ENCODE data around the gene TBC1D10B.
"Not testable (repeated sequence)": the region's sequence is repeated elsewhere in the genome, so short reads cannot be mapped to it uniquely, and the experiment has no call there.

TBC1D10B gene

DNA sequence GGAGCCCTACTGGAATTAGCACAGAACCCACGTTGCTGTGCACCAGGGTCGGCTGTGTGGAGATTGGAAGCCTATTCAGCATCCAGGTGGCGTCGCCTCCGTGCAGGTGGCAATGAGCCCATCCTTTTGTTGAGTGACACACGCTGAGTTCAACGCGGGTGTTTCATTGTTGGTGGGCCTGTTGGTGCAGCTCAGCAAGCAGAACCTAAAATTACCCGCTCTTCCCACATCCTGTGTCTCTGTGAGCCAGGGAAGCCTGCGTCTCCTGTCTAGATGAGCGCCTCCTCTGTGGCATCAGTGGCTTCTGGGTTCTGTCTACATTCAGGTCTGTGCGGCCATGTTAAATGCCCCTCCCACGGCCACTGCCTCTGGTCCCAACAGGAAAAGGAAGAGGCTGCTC, 29.7 kb downstream of the TBC1D10B start:
- no peak for TF ChIP-seq JUND (IDR thresholded peaks at IDR 0.05; ENCODE audit: low read depth)
- no peak for DNase-seq (ENCODE audit: low read depth in 1 of 2, low spot score in 1 of 2)
- in situ Hi-C loops (cut with HindIII; ENCODE audit: low pct_unique_long_range_greater_than_20kb, low sequenced_read_pairs): no loop called here

DNA sequence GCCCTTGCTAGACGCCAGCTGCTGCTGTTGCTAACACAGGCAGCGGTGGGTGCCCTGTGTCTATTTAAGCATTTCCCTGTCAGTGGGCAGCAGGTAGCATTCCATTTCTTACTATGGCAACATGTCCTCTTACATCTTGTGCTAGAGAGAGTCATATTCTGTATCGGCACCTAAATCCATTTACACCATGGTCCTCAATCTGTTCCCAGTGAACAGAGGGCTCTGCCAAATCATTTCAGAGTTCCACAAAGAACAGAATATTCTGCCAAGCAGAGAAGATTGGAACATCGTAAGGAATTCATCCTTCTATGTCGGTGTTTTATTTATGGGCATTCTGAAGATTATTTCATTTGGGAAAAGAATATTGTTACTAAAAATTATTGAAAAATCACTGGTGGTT, 31.6 kb downstream of the TBC1D10B start:
- DNase-seq (ENCODE audit: low read depth in 1 of 2, low spot score in 1 of 2); in situ Hi-C loops (cut with HindIII; ENCODE audit: low pct_unique_long_range_greater_than_20kb, low sequenced_read_pairs): not testable (repeated sequence)

DNA sequence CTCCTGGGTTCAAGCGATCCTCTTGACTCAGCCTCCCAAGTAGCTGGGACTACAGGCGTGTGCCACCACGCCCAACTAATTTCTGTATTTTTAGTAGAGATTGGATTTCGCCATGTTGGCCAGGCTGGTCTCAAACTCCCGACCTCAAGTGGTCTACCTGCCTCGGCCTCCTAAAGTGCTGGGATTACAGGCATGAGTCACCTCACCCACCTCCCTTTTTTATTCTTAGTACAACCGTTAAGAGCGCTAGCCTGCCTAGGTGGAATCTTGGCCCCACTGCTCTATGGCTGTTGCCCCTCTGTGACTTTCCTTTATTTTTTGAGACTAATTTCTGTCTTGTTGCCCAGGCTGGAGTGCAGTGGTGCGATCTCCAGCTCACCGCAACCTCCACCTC, 32.3 kb downstream of the TBC1D10B start:
- DNase-seq (ENCODE audit: low read depth in 1 of 2, low spot score in 1 of 2); in situ Hi-C loops (cut with HindIII; ENCODE audit: low pct_unique_long_range_greater_than_20kb, low sequenced_read_pairs): not testable (repeated sequence)

DNA sequence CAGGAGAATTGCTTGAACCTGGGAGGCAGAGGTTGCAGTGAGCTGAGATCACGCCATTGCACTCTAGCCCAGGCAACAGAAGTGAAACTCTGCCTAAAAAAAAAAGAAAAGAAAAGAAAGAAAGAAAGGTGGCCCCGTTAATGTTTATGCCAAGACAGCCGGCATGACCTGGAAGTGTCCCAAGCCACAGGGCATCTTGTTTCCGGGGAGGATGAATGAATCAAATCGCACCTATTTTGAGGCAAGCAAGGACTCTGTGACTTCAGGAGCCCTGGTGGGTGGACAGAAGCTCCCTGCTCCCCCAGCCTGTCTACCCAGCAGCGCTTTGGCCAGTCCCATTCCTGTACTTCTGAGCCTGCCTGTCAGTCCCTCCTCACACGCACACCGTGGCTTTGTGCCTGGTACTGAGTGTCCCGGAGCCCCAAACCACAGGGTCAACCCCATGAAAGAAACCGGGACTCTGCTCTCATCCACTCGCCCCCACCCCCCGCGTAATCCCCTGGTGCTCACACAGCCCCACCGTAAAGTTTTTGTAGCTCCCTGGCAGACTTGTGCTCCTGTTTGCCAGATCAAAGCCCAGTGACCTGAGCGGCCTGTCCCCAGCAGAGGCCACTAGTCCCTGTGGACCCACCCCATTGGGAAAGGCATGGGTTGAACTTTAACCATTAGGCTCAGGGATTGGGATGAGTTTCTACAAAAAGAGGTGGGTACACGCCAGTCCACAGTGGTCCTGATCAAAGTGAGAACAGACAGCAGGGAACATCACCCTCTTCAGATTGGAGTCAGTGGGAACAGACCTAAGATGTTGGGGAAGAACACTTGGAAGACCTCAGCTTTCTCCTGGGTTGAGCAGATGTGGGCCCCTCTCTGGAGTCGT, 34.5 kb downstream of the TBC1D10B start:
- in situ Hi-C loops (cut with HindIII; ENCODE audit: low pct_unique_long_range_greater_than_20kb, low sequenced_read_pairs): no loop called here
- TF ChIP-seq JUND (IDR thresholded peaks at IDR 0.05; ENCODE audit: low read depth): no peak
- peak in 1 of 2 experiments; percentile 42 for DNase-seq (ENCODE audit: low read depth in 1 of 2, low spot score in 1 of 2)

DNA sequence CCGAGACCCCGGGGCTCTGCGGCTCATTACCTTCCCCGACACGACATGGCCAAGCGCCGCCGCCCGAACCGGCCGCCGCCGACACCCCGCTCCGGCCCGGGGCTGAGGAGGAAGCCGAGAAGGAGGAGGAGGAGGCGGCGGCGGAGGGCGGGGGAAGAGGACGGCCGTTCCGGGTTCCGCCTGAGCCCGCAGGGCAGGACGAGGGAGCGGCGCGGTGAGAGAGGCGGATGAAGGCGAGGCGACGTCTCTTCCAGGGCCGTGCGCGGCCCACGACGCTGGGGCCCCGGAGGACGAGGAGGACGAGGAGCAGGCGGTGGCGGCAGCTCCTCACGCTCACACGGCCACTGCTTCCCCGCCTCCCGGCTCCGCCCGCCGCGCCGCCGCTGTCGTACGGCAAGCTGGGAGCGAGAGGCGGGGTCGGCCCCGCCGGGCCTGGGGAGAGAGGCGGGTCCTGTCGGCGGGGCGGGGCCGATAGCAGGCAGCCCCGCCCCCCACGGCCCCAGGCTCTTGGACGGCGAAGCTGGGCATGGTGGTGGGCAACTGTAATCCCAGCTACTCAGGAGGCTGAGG, 35.2 kb downstream of the TBC1D10B start:
- peak; percentile 20 to 85 for DNase-seq (ENCODE audit: low read depth in 1 of 2, low spot score in 1 of 2)
- in situ Hi-C loops (cut with HindIII; ENCODE audit: low pct_unique_long_range_greater_than_20kb, low sequenced_read_pairs): not testable (repeated sequence)

DNA sequence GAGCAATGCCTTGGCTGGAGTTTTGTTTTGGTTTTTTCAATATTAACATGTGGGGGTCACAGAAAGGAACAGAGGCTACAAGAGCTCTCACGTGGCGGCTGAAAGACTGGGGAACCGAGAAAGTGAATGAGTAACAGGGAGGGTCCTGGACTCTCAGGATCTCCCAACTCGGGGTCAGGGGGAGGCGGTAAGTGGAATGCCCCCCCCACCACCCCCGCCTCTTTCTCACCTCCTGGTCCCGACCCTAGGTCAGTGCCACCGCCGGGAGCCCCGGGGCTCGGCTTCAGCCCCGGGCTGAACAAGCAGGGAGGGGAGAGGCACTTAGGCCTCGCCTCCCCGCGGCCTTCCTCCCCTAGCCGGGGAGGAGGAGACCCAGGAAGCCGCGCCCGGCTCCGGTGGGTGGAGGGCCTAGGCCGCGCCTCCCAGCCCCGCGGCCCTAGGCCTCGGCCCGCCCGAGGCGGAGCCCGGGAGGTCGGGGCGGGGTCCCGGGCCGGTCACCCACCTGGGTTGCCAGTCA, 35.8 kb downstream of the TBC1D10B start:
- DNase-seq (ENCODE audit: low read depth in 1 of 2, low spot score in 1 of 2): peak in 1 of 2 experiments; percentile 86
- in situ Hi-C loops (cut with HindIII; ENCODE audit: low pct_unique_long_range_greater_than_20kb, low sequenced_read_pairs): not testable (repeated sequence)

DNA sequence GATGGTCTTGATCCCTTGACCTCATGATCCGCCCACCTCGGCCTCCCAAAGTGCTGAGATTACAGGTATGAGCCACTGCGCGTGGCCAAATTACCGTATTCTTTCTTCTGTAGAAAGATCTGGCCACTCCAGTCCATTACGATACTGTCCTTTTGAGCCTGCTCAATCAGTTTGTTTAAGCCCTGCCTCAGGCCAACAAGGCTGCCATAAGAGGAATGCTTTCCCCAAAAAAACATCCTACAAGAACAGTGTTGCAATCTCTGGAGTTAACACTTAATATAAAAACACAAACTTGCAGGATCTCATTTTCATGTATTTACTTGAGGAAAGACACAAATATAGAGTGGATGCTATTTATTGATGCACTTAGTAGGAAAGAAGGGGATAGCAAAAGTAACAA, 46.1 kb downstream of the TBC1D10B start:
- in situ Hi-C loops (cut with HindIII; ENCODE audit: low pct_unique_long_range_greater_than_20kb, low sequenced_read_pairs); DNase-seq (ENCODE audit: low read depth in 1 of 2, low spot score in 1 of 2): not testable (repeated sequence)

DNA sequence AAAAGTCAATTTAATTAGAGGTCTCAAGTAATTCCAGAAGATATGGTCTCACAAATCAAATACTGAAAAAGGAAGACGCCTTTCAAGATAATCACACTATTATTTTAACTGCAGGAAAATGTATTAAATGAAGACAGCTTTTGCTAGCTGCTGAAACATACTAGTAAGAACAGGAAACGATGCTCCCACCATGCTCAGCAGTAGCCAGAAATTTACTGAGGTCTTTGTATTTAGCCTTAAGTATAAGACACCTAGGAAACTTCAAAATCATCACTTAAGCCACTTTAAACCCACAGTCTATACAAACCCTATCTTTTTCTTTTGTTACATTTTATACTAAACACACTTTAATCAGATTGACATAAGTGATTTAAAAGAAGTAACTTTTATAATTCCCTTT, 51.6 kb downstream of the TBC1D10B start:
- in situ Hi-C loops (cut with HindIII; ENCODE audit: low pct_unique_long_range_greater_than_20kb, low sequenced_read_pairs); DNase-seq (ENCODE audit: low read depth in 1 of 2, low spot score in 1 of 2): not testable (repeated sequence)

DNA sequence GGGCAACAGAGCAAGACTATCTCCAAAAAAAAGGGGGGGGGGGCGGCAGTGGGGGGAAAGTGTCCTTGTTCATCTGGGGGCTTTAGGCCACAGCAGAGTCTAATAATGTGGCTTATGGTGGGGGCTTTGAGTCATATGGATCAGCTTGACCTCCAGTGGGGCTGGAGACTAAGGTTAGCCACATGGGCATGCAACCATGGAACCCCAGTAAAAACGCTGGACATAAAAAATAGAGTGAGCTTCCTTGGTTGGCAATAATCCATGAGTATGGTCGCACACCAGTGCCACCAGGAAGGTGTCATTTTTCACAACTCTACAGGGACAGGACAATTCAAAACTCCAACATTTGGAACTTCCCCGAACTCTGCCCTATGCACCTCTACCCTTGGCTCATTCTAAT, 59.4 kb downstream of the TBC1D10B start:
- in situ Hi-C loops (cut with HindIII; ENCODE audit: low pct_unique_long_range_greater_than_20kb, low sequenced_read_pairs); DNase-seq (ENCODE audit: low read depth in 1 of 2, low spot score in 1 of 2): not testable (repeated sequence)

DNA sequence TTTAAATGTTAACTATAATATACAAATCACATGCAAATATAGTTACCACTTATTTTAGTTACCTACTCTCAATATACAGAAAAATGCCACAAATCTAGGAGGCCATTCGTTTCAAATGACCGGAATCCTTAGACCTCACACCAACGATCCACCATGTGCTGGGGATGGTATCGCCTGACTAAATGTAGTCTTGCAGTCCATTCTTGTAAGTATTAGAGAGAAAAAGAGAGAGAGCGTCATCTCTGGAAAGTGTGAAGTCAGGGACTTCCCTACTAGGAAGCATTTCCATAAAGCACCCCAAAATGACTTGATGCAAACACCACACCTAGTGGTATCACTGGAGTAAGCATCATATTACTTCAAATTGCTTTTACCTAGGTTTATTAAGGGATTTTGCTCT, 61.0 kb downstream of the TBC1D10B start:
- in situ Hi-C loops (cut with HindIII; ENCODE audit: low pct_unique_long_range_greater_than_20kb, low sequenced_read_pairs); DNase-seq (ENCODE audit: low read depth in 1 of 2, low spot score in 1 of 2): not testable (repeated sequence)
